Natural killer cell (primary cell): Measurements from ENCODE around the gene KCNK10. TPM values are rescaled to one million over a fixed set of nuclear protein-coding genes. Genes with fewer than 3 reads are reported as not detected.

Source experiments
- ATAC-seq, 3 donors: fragments of 150-1000 bp in 2 of 3; fragments of 200-7000 bp in 1 of 3; cut with Tn5 transposase; 1 replicate in 1 of 3; 2 replicates in 2 of 3; pipeline ENCODE4 v1.10.0; 2021; ENCODE audit warnings: mild to moderate bottlenecking in 2 of 3, moderate library complexity in 2 of 3
- DNase-seq, 2 donors: peaks; one replicate each; pipeline versions ENCODE4 v3.0.0 to v3.0.0-alpha.2; 2013 to 2021; ENCODE audit warnings: mixed read lengths in 1 of 2
- H3K27ac ChIP-seq: one replicate; pipeline ENCODE4 v1.5.1; 2013; ENCODE audit warnings: mild to moderate bottlenecking, low read length
- H3K27me3 ChIP-seq: one replicate; pipeline ENCODE4 v1.6.1; 2013; ENCODE audit warnings: low read length; ENCODE audit not compliant: control insufficient read depth, insufficient read depth
- H3K36me3 ChIP-seq: one replicate; pipeline ENCODE4 v1.6.1; 2013; ENCODE audit warnings: low read length; ENCODE audit not compliant: control insufficient read depth, insufficient read depth
- H3K4me1 ChIP-seq: one replicate; pipeline ENCODE4 v1.6.1; 2013; ENCODE audit warnings: low read length; ENCODE audit not compliant: control insufficient read depth, insufficient read depth
- H3K4me3 ChIP-seq: one replicate; pipeline ENCODE4 v1.5.1; 2013; ENCODE audit warnings: low read length
- H3K9me3 ChIP-seq: one replicate; pipeline ENCODE4 v1.6.1; 2013; ENCODE audit warnings: low read length; ENCODE audit not compliant: control insufficient read depth, insufficient read depth
- H3K27ac Mint-ChIP-seq, 2 donors: one replicate each; pipeline ENCODE4 v1.8.0; 2022; ENCODE audit warnings: mild to moderate bottlenecking in 2 of 2, mixed read lengths in 2 of 2, moderate library complexity in 1 of 2
- H3K27me3 Mint-ChIP-seq, 2 donors: one replicate each; pipeline ENCODE4 v1.8.0; 2022; ENCODE audit warnings: low read depth in 2 of 2, mixed read lengths in 2 of 2
- H3K36me3 Mint-ChIP-seq: one replicate; pipeline ENCODE4 v1.8.0; 2022; ENCODE audit warnings: mixed read lengths
- H3K4me1 Mint-ChIP-seq, 2 donors: one replicate each; pipeline ENCODE4 v1.8.0; 2022; ENCODE audit warnings: mixed read lengths in 2 of 2
- H3K4me3 Mint-ChIP-seq: one replicate; pipeline ENCODE4 v1.8.0; 2022; ENCODE audit warnings: mild to moderate bottlenecking, moderate library complexity, mixed read lengths
- H3K9me3 Mint-ChIP-seq, 2 donors: one replicate each; pipeline ENCODE4 v1.8.0; 2022; ENCODE audit warnings: mixed read lengths in 2 of 2
- WGBS: methylation state at CpG from one replicate; pipeline ENCODE4 v1.1.7; 2013; ENCODE audit warnings: missing lambda C conversion rate; ENCODE audit not compliant: insufficient coverage; 5-methylcytosine and 5-hydroxymethylcytosine counted together
- intact Hi-C: fragments of 100-400 bp; cut with micrococcal nuclease; formaldehyde crosslinking; loops from one replicate; pipeline ENCODE4 v1.14.2; 2022
- total RNA-seq, 4 donors: library from RNA; stranded (reverse); fragments of 120-200 nt in 1 of 4; gene quantifications; one replicate each; pipeline versions ENCODE4 v1.2.3 to v1.2.4, GENCODE V29; 2013 to 2022
- TF ChIP-seq, protein P1 (sequence below): fragments of 200-600 bp; IDR thresholded peaks from one replicate; pipeline ENCODE4 v1.8.0; 2022; ENCODE audit warnings: antibody characterized with exemption

The KCNK10 gene
- total RNA-seq, 3 donors from 2014 or later (not counting 1 experiment from before 2014, with no cell fraction given): not detected

DNA sequence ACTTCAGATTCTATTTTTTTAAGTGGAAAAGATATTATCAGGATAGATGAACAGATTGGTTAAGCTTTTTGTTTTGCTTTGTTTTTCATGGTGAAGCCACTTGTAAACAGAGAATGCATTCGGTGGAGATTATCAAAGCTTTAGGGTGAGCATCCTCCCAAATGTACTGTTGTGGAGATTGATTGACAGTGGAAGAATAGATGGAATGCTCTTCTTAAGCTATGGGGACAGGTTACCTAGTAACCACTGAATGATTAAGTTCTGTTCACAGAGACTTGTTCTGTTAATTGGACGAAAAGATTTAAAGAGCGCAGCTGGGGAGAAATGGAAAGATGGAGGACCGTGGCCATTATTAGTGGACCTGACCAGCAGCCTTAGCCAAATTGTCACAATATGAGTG, 40.6 kb upstream of the KCNK10 start:
- intact Hi-C loops: no loop called here
- H3K9me3 Mint-ChIP-seq: no peaks in the 10 kb centered on the region
- H3K9me3 ChIP-seq: no peaks in the 10 kb centered on the region
- H3K36me3 ChIP-seq: no peaks in the 10 kb centered on the region
- no peaks in the 10 kb centered on the region for H3K36me3 Mint-ChIP-seq
- TF ChIP-seq, protein P1, sequence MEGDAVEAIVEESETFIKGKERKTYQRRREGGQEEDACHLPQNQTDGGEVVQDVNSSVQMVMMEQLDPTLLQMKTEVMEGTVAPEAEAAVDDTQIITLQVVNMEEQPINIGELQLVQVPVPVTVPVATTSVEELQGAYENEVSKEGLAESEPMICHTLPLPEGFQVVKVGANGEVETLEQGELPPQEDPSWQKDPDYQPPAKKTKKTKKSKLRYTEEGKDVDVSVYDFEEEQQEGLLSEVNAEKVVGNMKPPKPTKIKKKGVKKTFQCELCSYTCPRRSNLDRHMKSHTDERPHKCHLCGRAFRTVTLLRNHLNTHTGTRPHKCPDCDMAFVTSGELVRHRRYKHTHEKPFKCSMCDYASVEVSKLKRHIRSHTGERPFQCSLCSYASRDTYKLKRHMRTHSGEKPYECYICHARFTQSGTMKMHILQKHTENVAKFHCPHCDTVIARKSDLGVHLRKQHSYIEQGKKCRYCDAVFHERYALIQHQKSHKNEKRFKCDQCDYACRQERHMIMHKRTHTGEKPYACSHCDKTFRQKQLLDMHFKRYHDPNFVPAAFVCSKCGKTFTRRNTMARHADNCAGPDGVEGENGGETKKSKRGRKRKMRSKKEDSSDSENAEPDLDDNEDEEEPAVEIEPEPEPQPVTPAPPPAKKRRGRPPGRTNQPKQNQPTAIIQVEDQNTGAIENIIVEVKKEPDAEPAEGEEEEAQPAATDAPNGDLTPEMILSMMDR: no peak
- no peaks in the 10 kb centered on the region for H3K4me1 Mint-ChIP-seq
- H3K27me3 ChIP-seq: no peaks in the 10 kb centered on the region
- H3K27ac ChIP-seq: no peak overlapping the region
- H3K27ac Mint-ChIP-seq: no peak overlapping the region
- H3K27me3 Mint-ChIP-seq: peaks cover 26 to 30% of the 10 kb centered on the region in 2 donors
- 93% methylated on average over 4 of the region's 4 CpGs for WGBS
- no peak overlapping the region for H3K4me3 ChIP-seq
- H3K4me1 ChIP-seq: no peaks in the 10 kb centered on the region
- DNase-seq (no peak), ATAC-seq (no peak)
- no peak overlapping the region for H3K4me3 Mint-ChIP-seq

- 78% methylated on average over 2 of the region's 2 CpGs for WGBS
- H3K27ac Mint-ChIP-seq: no peak overlapping the region
Measured at GRCh38 chr14:88359500-88359899, 36.4 kb upstream of the KCNK10 start.

DNA sequence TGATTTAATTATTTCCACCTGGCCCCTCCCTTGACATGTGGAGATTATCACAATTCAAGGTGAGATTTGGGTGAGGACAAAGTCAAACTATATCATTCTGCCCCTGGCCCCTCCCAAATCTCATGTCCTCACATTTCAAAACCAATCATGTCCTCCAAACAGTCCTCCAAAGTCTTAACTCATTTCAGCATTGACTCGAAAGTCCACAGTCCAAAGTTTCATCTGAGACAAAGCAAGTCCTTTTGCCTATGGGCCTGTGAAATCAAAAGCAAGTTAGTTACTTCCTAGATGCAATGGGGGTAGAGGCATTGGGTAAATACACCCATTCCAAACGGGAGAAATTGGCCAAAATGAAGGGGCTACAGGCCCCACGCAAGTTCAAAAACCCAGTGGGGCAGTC, 31.3 kb upstream of the KCNK10 start:
- no peak overlapping the region for H3K27ac ChIP-seq
- intact Hi-C loops: no loop called here
- no peak for DNase-seq
- ATAC-seq: no peak
- Mint-ChIP-seq H3K27ac (no peak overlapping the region), H3K9me3 (no peaks in the 10 kb centered on the region), H3K36me3 (no peaks in the 10 kb centered on the region), H3K4me3 (no peak overlapping the region), H3K4me1 (no peaks in the 10 kb centered on the region), H3K27me3 (peaks cover 7 to 8% of the 10 kb centered on the region in 2 donors)
- 54% methylated on average over 3 of the region's 3 CpGs for WGBS
- H3K4me3 ChIP-seq: no peak overlapping the region
- H3K4me1 ChIP-seq: no peaks in the 10 kb centered on the region
- H3K9me3 ChIP-seq: no peaks in the 10 kb centered on the region
- H3K36me3 ChIP-seq: no peaks in the 10 kb centered on the region
- TF ChIP-seq, protein P1: no peak
- H3K27me3 ChIP-seq: peaks cover 2% of the 10 kb centered on the region

More at GRCh38 chr14:88359500-88359899, 36.4 kb upstream of the KCNK10 start:
- no peak for DNase-seq
- Histone ChIP-seq H3K36me3 (no peaks in the 10 kb centered on the region), H3K4me1 (no peaks in the 10 kb centered on the region), H3K27ac (no peak overlapping the region), H3K4me3 (no peak overlapping the region), H3K27me3 (peaks cover 2% of the 10 kb centered on the region), H3K9me3 (no peaks in the 10 kb centered on the region)
- no peaks in the 10 kb centered on the region for H3K36me3 Mint-ChIP-seq
- H3K4me1 Mint-ChIP-seq: no peaks in the 10 kb centered on the region
- no peak for ATAC-seq
- no peak overlapping the region for H3K4me3 Mint-ChIP-seq
- H3K27me3 Mint-ChIP-seq: peaks cover 23 to 28% of the 10 kb centered on the region in 2 donors
- TF ChIP-seq, protein P1: no peak
- intact Hi-C loops: no loop called here
- H3K9me3 Mint-ChIP-seq: no peaks in the 10 kb centered on the region

DNA sequence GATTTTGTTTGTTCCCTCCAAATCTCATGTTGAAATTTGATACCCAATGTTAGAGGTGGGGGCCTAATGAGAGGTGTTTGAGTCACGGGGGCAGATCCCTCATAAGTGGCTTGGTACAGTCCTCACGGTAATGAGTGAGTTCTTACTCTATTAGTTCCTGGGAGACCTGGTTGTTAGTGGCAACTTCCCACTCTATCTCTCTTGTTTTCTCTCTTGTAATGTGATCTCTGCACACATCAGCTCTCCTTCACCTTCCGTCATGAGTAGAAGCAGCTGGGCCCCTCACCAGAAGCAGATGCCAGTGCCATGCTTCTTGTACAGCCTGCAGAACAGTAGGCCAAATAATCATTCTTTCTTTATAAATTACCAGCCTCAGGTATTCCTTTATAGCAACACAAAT, 29.6 kb upstream of the KCNK10 start:
- H3K4me1 Mint-ChIP-seq: no peaks in the 10 kb centered on the region
- no peak overlapping the region for H3K4me3 ChIP-seq
- H3K27me3 ChIP-seq: peaks cover 2% of the 10 kb centered on the region
- H3K27me3 Mint-ChIP-seq: peaks cover 4 to 6% of the 10 kb centered on the region in 2 donors
- no peak for ATAC-seq
- intact Hi-C loops: no loop called here
- DNase-seq: no peak
- no peaks in the 10 kb centered on the region for H3K36me3 Mint-ChIP-seq
- H3K27ac Mint-ChIP-seq: no peak overlapping the region
- TF ChIP-seq, protein P1: no peak
- H3K36me3 ChIP-seq: no peaks in the 10 kb centered on the region
- 87% methylated on average over 3 of the region's 3 CpGs for WGBS
- no peaks in the 10 kb centered on the region for H3K4me1 ChIP-seq
- no peaks in the 10 kb centered on the region for H3K9me3 Mint-ChIP-seq
- H3K27ac ChIP-seq: no peak overlapping the region
- H3K4me3 Mint-ChIP-seq: no peak overlapping the region
- no peaks in the 10 kb centered on the region for H3K9me3 ChIP-seq
